Stimulated activated naive B cell treated with anti-CD40 and anti-IgM and Interleukin-4, amounts not matched to agents 10 μg/mL and 1 μg/mL and 100 μg/mL, for 72 hours (primary cell): ENCODE measurements around the gene BRD7.

Source experiments
- ATAC-seq, 2 donors: fragments of 150-1000 bp; cut with Tn5 transposase; replicated peaks; 2 replicates each; pipeline ENCODE4 v1.10.0; 2021; ENCODE audit warnings: moderate library complexity in 1 of 2
- DNase-seq: peaks from one replicate; pipeline ENCODE4 v3.0.0; 2021
- H3K27ac Mint-ChIP-seq: one replicate; pipeline ENCODE4 v1.8.0; 2022; ENCODE audit warnings: mild to moderate bottlenecking, mixed read lengths
- H3K27me3 Mint-ChIP-seq, 2 donors: one replicate each; pipeline ENCODE4 v1.8.0; 2022; ENCODE audit warnings: mixed read lengths in 2 of 2
- H3K36me3 Mint-ChIP-seq, 2 donors: one replicate each; pipeline ENCODE4 v1.8.0; 2022; ENCODE audit warnings: mixed read lengths in 2 of 2, mild to moderate bottlenecking in 1 of 2
- H3K4me1 Mint-ChIP-seq, 2 donors: one replicate each; pipeline ENCODE4 v1.8.0; 2022; ENCODE audit warnings: mixed read lengths in 2 of 2, mild to moderate bottlenecking in 1 of 2
- H3K4me3 Mint-ChIP-seq, 2 donors: one replicate each; pipeline ENCODE4 v1.8.0; 2022; ENCODE audit warnings: mild to moderate bottlenecking in 2 of 2, mixed read lengths in 2 of 2, moderate library complexity in 1 of 2
- H3K9me3 Mint-ChIP-seq, 2 donors: one replicate each; pipeline ENCODE4 v1.8.0; 2022; ENCODE audit warnings: mixed read lengths in 2 of 2, mild to moderate bottlenecking in 1 of 2

Gene BRD7

DNA sequence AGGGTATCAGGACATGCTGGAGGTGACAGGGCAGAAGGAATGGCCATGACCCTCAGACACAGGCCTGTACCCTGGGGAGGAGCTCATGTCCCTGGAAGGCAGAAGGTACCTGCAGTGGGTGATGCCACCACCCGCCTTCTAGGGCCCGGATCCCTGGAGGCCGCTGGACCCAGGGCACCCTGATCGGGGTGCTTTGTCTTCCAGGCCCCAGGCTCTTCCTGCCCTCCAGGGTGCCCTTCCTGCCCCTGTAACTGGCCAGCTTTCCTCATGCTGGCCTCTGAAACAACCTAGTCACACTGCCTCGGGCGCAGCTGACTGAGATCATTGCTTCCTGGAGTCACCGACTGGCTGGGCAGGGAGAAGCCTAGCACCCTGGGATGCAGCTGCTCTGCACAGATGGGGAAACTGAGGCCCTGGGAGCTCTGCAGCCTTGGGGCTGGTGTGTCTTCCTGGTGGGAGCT is 96.6 kb downstream of the BRD7 start:
- no peak for ATAC-seq
- no peak for DNase-seq
- H3K9me3 Mint-ChIP-seq: no peaks in the 10 kb centered on the region
- H3K4me3 Mint-ChIP-seq: no peak overlapping the region
- peaks cover 49 to 98% of the 10 kb centered on the region in 2 donors for H3K4me1 Mint-ChIP-seq
- peak overlapping the region; percentile 80 for H3K27ac Mint-ChIP-seq
- no peaks in the 10 kb centered on the region for H3K27me3 Mint-ChIP-seq
- H3K36me3 Mint-ChIP-seq: peaks cover 3 to 10% of the 10 kb centered on the region in 2 donors

DNA sequence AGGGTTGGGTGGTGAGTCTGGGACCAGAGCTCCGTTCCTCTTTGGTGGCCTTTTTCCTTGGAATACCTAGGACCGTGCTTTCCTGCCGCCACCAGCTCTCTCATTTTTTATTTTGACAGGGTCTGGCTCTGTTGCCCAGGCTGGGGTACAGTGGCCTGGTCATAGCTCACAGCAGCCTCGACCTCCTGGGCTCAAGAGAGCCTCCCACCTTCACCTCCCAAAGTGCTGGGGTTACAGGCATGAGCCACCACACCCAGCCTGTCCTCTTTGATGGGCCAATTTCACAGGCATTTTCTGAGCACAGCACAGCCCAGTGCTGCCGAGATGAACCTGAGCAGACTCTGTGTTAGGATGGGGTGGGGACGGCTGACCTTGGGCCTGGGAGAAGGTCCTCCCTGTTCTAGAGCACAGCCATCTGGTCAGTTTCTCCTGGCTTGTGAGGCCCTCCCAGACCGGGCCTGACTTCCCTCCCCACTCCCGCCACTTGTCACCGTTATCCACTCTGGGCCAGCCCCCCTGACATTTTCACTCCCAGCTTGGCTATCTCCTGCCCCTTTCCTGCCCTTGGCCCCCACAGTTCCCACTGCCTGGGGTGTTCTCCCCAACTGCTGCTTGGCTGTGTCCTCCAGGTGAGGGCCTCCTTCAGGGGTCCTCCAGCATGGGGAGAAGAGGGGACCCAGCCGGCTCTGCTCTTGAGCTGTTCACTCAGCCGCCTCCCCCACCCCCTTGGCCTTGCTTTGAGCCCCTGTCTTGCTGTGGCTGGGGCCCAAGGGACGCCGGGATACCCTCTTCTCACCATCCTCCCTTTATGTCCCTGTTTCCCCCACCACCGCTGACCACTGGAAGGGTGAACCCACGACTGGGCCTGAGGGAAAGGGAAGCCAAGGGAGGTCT is 97.4 kb downstream of the BRD7 start:
- Mint-ChIP-seq H3K36me3 (peaks cover 3 to 10% of the 10 kb centered on the region in 2 donors), H3K4me1 (peaks cover 48 to 96% of the 10 kb centered on the region in 2 donors), H3K27ac (peak overlapping the region; percentile 59), H3K9me3 (no peaks in the 10 kb centered on the region), H3K4me3 (no peak overlapping the region), H3K27me3 (no peaks in the 10 kb centered on the region)
- no peak for ATAC-seq
- DNase-seq: no peak

DNA sequence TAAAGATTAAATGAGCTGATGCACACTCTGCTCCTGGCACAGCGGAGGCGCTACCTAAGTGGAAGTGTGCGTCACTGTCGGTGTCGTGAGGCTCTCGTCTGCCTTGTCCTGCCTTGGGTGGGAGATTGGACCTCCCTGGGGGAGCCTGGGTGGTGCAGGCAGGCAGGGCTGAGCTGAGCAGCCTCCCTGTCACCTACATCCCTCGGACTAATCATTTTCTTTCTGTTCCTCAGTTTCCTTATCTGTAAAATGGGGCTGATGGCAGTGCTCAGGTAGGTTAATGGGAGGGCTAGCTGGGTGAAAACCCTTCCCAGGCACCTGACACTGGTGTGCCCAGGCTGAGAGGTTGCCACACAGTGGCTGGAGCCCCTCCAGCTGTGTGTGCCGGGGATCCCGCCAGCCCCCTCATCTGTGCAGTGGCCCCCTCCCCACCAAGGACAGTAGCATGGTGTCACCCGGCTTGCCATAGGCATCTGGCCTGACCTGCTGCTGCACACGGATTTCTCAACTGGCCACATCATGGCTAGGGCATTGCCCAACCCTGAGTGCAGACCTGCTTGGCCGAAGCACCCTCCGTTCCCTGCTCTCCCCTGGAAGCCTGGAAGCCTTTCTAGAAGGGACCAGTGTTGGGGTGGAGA is 98.2 kb downstream of the BRD7 start:
- Mint-ChIP-seq H3K4me1 (peaks cover 50 to 96% of the 10 kb centered on the region in 2 donors), H3K27me3 (no peaks in the 10 kb centered on the region), H3K9me3 (no peaks in the 10 kb centered on the region), H3K36me3 (peaks cover 3 to 10% of the 10 kb centered on the region in 2 donors), H3K27ac (no peak overlapping the region), H3K4me3 (no peak overlapping the region)
- ATAC-seq (no peak), DNase-seq (no peak)

GRCh38 chr16:50269769-50270509 is 98.8 kb downstream of the BRD7 start:
- no peak for DNase-seq
- ATAC-seq: no peak
- no peak overlapping the region for H3K27ac Mint-ChIP-seq
- H3K4me1 Mint-ChIP-seq: peaks cover 51 to 96% of the 10 kb centered on the region in 2 donors
- H3K27me3 Mint-ChIP-seq: no peaks in the 10 kb centered on the region
- peaks cover 3 to 10% of the 10 kb centered on the region in 2 donors for H3K36me3 Mint-ChIP-seq
- H3K4me3 Mint-ChIP-seq: no peak overlapping the region
- no peaks in the 10 kb centered on the region for H3K9me3 Mint-ChIP-seq

DNA sequence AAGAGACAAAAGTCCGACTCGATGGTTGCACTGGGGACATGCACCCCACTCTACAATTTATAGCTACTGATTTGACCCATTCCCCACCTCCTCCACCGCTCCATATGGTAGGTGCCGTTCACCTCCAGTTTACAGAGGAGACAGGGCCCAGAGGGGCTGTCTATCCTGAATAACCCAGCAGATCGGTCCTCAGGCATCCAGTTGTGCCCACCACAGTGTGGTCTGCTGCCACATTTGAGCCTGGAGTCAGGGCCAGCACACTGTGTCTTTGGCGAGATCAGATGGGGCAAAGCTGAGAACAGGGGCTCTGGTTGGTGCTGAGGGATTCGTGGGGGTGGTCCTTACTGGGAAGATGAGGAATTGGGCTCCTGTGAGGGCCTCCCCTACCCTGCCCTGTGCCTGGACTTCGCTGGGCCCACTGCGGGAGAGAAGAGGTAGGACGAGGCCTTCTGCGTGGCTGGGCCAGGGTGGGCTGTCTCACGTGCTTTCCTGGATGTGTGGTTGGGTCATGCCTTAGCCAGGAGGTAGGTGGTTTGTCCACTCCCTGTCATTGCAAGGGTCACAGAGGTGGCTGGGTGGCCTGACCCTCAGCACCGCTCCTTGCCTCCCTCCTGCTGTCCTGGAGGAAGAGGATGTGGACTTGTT is 99.6 kb downstream of the BRD7 start:
- DNase-seq (no peak), ATAC-seq (no peak)
- Mint-ChIP-seq H3K36me3 (peaks cover 3 to 10% of the 10 kb centered on the region in 2 donors), H3K27me3 (no peaks in the 10 kb centered on the region), H3K4me1 (peaks cover 53 to 97% of the 10 kb centered on the region in 2 donors), H3K9me3 (no peaks in the 10 kb centered on the region), H3K4me3 (no peak overlapping the region), H3K27ac (peak overlapping the region; percentile 83)

DNA sequence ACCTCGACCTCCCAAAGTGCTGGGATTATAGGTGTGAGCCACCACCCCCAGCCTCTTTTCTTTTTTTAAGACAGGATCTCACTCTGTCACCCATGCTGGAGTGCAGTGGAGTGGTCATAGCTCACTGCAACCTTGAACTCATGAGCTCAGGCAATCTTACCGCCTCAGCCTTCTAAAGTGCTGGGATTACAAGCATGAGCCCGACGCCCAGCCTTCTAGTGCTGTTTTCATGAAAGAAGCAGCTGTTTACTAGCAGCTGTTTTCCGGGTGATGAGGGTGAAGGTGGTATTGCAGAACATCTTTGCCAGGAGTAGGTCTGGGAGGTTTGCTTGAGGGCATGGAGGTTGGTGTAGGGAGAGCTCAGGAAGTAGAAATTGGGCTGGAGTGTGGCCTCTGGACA is 100.4 kb downstream of the BRD7 start:
- Mint-ChIP-seq H3K9me3 (no peaks in the 10 kb centered on the region), H3K27ac (no peak overlapping the region), H3K4me3 (peak overlapping the region in 1 of 2 donors; percentile 91), H3K36me3 (peaks cover 3 to 7% of the 10 kb centered on the region in 2 donors), H3K27me3 (no peaks in the 10 kb centered on the region), H3K4me1 (peaks cover 52 to 96% of the 10 kb centered on the region in 2 donors)
- no peak for DNase-seq
- no peak for ATAC-seq

- Mint-ChIP-seq H3K4me1 (peaks cover 45 to 89% of the 10 kb centered on the region in 2 donors), H3K36me3 (peaks cover 2 to 7% of the 10 kb centered on the region in 2 donors), H3K27me3 (no peaks in the 10 kb centered on the region), H3K4me3 (peak overlapping the region; percentile 89 to 91), H3K9me3 (no peaks in the 10 kb centered on the region), H3K27ac (peak overlapping the region; percentile 7)
- ATAC-seq (no peak), DNase-seq (no peak)
Measured at GRCh38 chr16:50267651-50268050, 101.1 kb downstream of the BRD7 start.

- H3K27me3 Mint-ChIP-seq: peaks cover 0 to 4% of the 10 kb centered on the region in 2 donors
- H3K4me1 Mint-ChIP-seq: peaks cover 42 to 86% of the 10 kb centered on the region in 2 donors
- DNase-seq (no peak), ATAC-seq (no peak)
- peak overlapping the region; percentile 89 to 91 for H3K4me3 Mint-ChIP-seq
- peaks cover 1 to 7% of the 10 kb centered on the region in 2 donors for H3K36me3 Mint-ChIP-seq
- H3K9me3 Mint-ChIP-seq: no peaks in the 10 kb centered on the region
- peak overlapping the region; percentile 97 for H3K27ac Mint-ChIP-seq
Measured at GRCh38 chr16:50267151-50267631, 101.6 kb downstream of the BRD7 start.

DNA sequence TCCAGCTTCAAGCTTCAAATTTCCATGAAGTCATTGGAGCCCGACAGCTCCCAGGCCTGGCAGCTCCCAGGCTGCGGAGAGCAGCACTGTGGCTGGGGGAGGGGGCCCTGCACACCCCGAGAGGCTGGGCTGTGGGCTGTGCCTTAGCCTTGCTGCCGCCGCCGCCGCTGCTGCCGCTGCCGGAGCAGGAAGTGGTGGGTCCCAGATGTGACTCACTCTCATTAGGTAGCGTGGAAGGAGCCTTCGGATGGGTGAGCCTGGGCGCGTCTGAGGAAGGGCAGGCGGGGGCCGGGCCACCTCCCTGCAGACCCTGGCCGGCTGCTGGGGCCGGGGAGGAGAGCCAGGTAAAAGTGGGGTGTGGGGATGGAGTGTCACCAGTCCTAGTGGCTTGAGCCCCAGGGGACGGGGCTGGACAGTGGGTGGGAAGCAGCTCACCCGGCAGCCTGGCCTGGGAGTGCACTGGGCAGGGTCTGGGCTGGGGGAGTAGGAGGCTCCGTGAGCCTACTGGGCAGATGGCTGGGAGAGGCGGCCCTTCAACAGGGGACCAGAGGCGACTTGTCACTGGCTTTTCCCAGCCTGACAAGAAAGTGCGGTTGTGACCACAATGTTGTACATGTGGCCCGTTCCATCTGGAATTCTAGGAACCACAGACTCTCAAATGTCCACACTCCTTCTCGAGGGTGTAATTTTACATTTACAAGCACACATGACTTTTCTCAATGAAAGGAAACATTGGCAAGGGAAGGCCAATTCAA is 102.3 kb downstream of the BRD7 start, which contains the start of gene ADCY7:
Gene ADCY7 (plus strand): TSS at position 215 of the 755 bp plus-strand sequence. CDS start 21,629 bp downstream, outside the sequence.
- no peaks in the 10 kb centered on the region for H3K9me3 Mint-ChIP-seq
- peak within 1 kb of the TSS; percentile 97 for H3K27ac Mint-ChIP-seq
- ATAC-seq: peak; percentile 93 to 95
- peak within 1 kb of the TSS; percentile 89 to 91 for H3K4me3 Mint-ChIP-seq
- H3K27me3 Mint-ChIP-seq: peaks cover 0 to 9% of the 10 kb centered on the region in 2 donors
- H3K4me1 Mint-ChIP-seq: peaks cover 44 to 84% of the 10 kb centered on the region in 2 donors
- DNase-seq: peak; percentile 70
- peaks cover 0 to 3% of the 10 kb centered on the region in 2 donors for H3K36me3 Mint-ChIP-seq
